ENCODE results near the gene PPP1R9B.

GRCh38 chr17:50128441-50129352, 21.8 kb downstream of the PPP1R9B start:
- TF ChIP-seq SP1 (IDR thresholded peaks at IDR 0.05) (no peak), CTCF (IDR thresholded peaks at IDR 0.05; ENCODE audit: low read depth, low read length, missing input control) (no peak), YY1 (IDR thresholded peaks at IDR 0.05) (no peak), GABPA (IDR thresholded peaks at IDR 0.05 in 1 of 2, conservative IDR thresholded peaks at IDR 0.05 in 1 of 2) (peak in 1 of 2 donors; percentile 68), ATF3 (IDR thresholded peaks at IDR 0.05) (no peak), TAF1 (conservative IDR thresholded peaks at IDR 0.05) (no peak), RAD21 (IDR thresholded peaks at IDR 0.05) (no peak)
- TF ChIP-seq, protein P1, sequence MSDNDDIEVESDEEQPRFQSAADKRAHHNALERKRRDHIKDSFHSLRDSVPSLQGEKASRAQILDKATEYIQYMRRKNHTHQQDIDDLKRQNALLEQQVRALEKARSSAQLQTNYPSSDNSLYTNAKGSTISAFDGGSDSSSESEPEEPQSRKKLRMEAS (IDR thresholded peaks at IDR 0.05): no peak

Data from liver (tissue), 3 donors.